Measurements from ENCODE around the gene SYPL1.
A peak's percentile ranks its signal among the peaks of the same experiment; 100 is the strongest.

Gene SYPL1

GRCh38 chr7:106112118-106112971, at the start of gene SYPL1:
Gene SYPL1, minus strand, starts transcription at chr7:106112312. Its CDS starts 104 bp downstream, at chr7:106112208.
- Histone ChIP-seq H3K27me3 (ENCODE audit: control insufficient read depth in 1 of 2, insufficient read depth in 2 of 2, low read length in 2 of 2) (peaks cover 0 to 3% of the 10 kb centered on the region in 2 donors), H3K9ac (ENCODE audit: low read depth in 1 of 2, low read length in 2 of 2) (peak within 1 kb of the TSS; percentile 86 to 89), H3K36me3 (ENCODE audit: control insufficient read depth in 1 of 2, insufficient read depth in 2 of 2, low read length in 2 of 2) (no peaks in the 10 kb centered on the region), H3K4me1 (ENCODE audit: control insufficient read depth in 1 of 2, insufficient read depth in 2 of 2, low read length in 2 of 2) (peaks cover 21 to 26% of the 10 kb centered on the region in 2 donors), H3K9me3 (ENCODE audit: control insufficient read depth in 1 of 2, low read length in 2 of 2) (no peaks in the 10 kb centered on the region), H3K27ac (ENCODE audit: low read depth, low read length) (peak within 1 kb of the TSS; percentile 99), H3K4me3 (ENCODE audit: low read depth in 1 of 2, low read length in 2 of 2) (peak within 1 kb of the TSS; percentile 82 to 87)

- Histone ChIP-seq H3K27me3 (ENCODE audit: control insufficient read depth in 1 of 2, insufficient read depth in 2 of 2, low read length in 2 of 2) (peaks cover 0 to 6% of the 10 kb centered on the region in 2 donors), H3K4me3 (ENCODE audit: low read depth in 1 of 2, low read length in 2 of 2) (no peak overlapping the region), H3K9me3 (ENCODE audit: control insufficient read depth in 1 of 2, low read length in 2 of 2) (no peaks in the 10 kb centered on the region), H3K9ac (ENCODE audit: low read depth in 1 of 2, low read length in 2 of 2) (no peak overlapping the region), H3K36me3 (ENCODE audit: control insufficient read depth in 1 of 2, insufficient read depth in 2 of 2, low read length in 2 of 2) (no peaks in the 10 kb centered on the region), H3K4me1 (ENCODE audit: control insufficient read depth in 1 of 2, insufficient read depth in 2 of 2, low read length in 2 of 2) (peaks cover 15 to 20% of the 10 kb centered on the region in 2 donors), H3K27ac (ENCODE audit: low read depth, low read length) (no peak overlapping the region)
Observed at GRCh38 chr7:106155027-106155426, 42.9 kb upstream of the SYPL1 start.

GRCh38 chr7:106153891-106154449, 41.9 kb upstream of the SYPL1 start:
- H3K36me3 ChIP-seq (ENCODE audit: control insufficient read depth in 1 of 2, insufficient read depth in 2 of 2, low read length in 2 of 2), result no peaks in the 10 kb centered on the region

GRCh38 chr7:106152313-106152665, 40.2 kb upstream of the SYPL1 start:
- Histone ChIP-seq H3K36me3 (ENCODE audit: control insufficient read depth in 1 of 2, insufficient read depth in 2 of 2, low read length in 2 of 2) (no peaks in the 10 kb centered on the region), H3K27me3 (ENCODE audit: control insufficient read depth in 1 of 2, insufficient read depth in 2 of 2, low read length in 2 of 2) (peaks cover 0 to 6% of the 10 kb centered on the region in 2 donors), H3K4me3 (ENCODE audit: low read depth in 1 of 2, low read length in 2 of 2) (no peak overlapping the region), H3K9ac (ENCODE audit: low read depth in 1 of 2, low read length in 2 of 2) (no peak overlapping the region), H3K4me1 (ENCODE audit: control insufficient read depth in 1 of 2, insufficient read depth in 2 of 2, low read length in 2 of 2) (peaks cover 15 to 21% of the 10 kb centered on the region in 2 donors), H3K27ac (ENCODE audit: low read depth, low read length) (no peak overlapping the region), H3K9me3 (ENCODE audit: control insufficient read depth in 1 of 2, low read length in 2 of 2) (no peaks in the 10 kb centered on the region)

More at GRCh38 chr7:106153891-106154449, 41.9 kb upstream of the SYPL1 start:
- Histone ChIP-seq H3K9ac (ENCODE audit: low read depth in 1 of 2, low read length in 2 of 2) (no peak overlapping the region), H3K4me3 (ENCODE audit: low read depth in 1 of 2, low read length in 2 of 2) (no peak overlapping the region), H3K4me1 (ENCODE audit: control insufficient read depth in 1 of 2, insufficient read depth in 2 of 2, low read length in 2 of 2) (peaks cover 15 to 21% of the 10 kb centered on the region in 2 donors), H3K9me3 (ENCODE audit: control insufficient read depth in 1 of 2, low read length in 2 of 2) (no peaks in the 10 kb centered on the region), H3K27ac (ENCODE audit: low read depth, low read length) (no peak overlapping the region), H3K27me3 (ENCODE audit: control insufficient read depth in 1 of 2, insufficient read depth in 2 of 2, low read length in 2 of 2) (peaks cover 0 to 6% of the 10 kb centered on the region in 2 donors)

GRCh38 chr7:106151459-106152312, 39.6 kb upstream of the SYPL1 start:
- no peaks in the 10 kb centered on the region for H3K9me3 ChIP-seq (ENCODE audit: control insufficient read depth in 1 of 2, low read length in 2 of 2)
- no peak overlapping the region for H3K9ac ChIP-seq (ENCODE audit: low read depth in 1 of 2, low read length in 2 of 2)
- no peak overlapping the region for H3K4me3 ChIP-seq (ENCODE audit: low read depth in 1 of 2, low read length in 2 of 2)
- no peak overlapping the region for H3K27ac ChIP-seq (ENCODE audit: low read depth, low read length)
- peaks cover 0 to 6% of the 10 kb centered on the region in 2 donors for H3K27me3 ChIP-seq (ENCODE audit: control insufficient read depth in 1 of 2, insufficient read depth in 2 of 2, low read length in 2 of 2)
- H3K4me1 ChIP-seq (ENCODE audit: control insufficient read depth in 1 of 2, insufficient read depth in 2 of 2, low read length in 2 of 2), result peaks cover 15 to 21% of the 10 kb centered on the region in 2 donors
- no peaks in the 10 kb centered on the region for H3K36me3 ChIP-seq (ENCODE audit: control insufficient read depth in 1 of 2, insufficient read depth in 2 of 2, low read length in 2 of 2)

- Histone ChIP-seq H3K4me3 (ENCODE audit: low read depth in 1 of 2, low read length in 2 of 2) (no peak overlapping the region), H3K9me3 (ENCODE audit: control insufficient read depth in 1 of 2, low read length in 2 of 2) (no peaks in the 10 kb centered on the region), H3K36me3 (ENCODE audit: control insufficient read depth in 1 of 2, insufficient read depth in 2 of 2, low read length in 2 of 2) (no peaks in the 10 kb centered on the region), H3K27ac (ENCODE audit: low read depth, low read length) (no peak overlapping the region), H3K4me1 (ENCODE audit: control insufficient read depth in 1 of 2, insufficient read depth in 2 of 2, low read length in 2 of 2) (no peaks in the 10 kb centered on the region), H3K9ac (ENCODE audit: low read depth in 1 of 2, low read length in 2 of 2) (no peak overlapping the region), H3K27me3 (ENCODE audit: control insufficient read depth in 1 of 2, insufficient read depth in 2 of 2, low read length in 2 of 2) (no peaks in the 10 kb centered on the region)
Observed at GRCh38 chr7:106143711-106144337, 31.7 kb upstream of the SYPL1 start.

- Histone ChIP-seq H3K27me3 (ENCODE audit: control insufficient read depth in 1 of 2, insufficient read depth in 2 of 2, low read length in 2 of 2) (no peaks in the 10 kb centered on the region), H3K36me3 (ENCODE audit: control insufficient read depth in 1 of 2, insufficient read depth in 2 of 2, low read length in 2 of 2) (no peaks in the 10 kb centered on the region), H3K27ac (ENCODE audit: low read depth, low read length) (no peak overlapping the region), H3K4me3 (ENCODE audit: low read depth in 1 of 2, low read length in 2 of 2) (no peak overlapping the region), H3K9me3 (ENCODE audit: control insufficient read depth in 1 of 2, low read length in 2 of 2) (no peaks in the 10 kb centered on the region), H3K4me1 (ENCODE audit: control insufficient read depth in 1 of 2, insufficient read depth in 2 of 2, low read length in 2 of 2) (no peaks in the 10 kb centered on the region), H3K9ac (ENCODE audit: low read depth in 1 of 2, low read length in 2 of 2) (no peak overlapping the region)
Observed at GRCh38 chr7:106142136-106142535, 30.0 kb upstream of the SYPL1 start.

- Histone ChIP-seq H3K9ac (ENCODE audit: low read depth in 1 of 2, low read length in 2 of 2) (no peak overlapping the region), H3K36me3 (ENCODE audit: control insufficient read depth in 1 of 2, insufficient read depth in 2 of 2, low read length in 2 of 2) (no peaks in the 10 kb centered on the region), H3K9me3 (ENCODE audit: control insufficient read depth in 1 of 2, low read length in 2 of 2) (no peaks in the 10 kb centered on the region), H3K27me3 (ENCODE audit: control insufficient read depth in 1 of 2, insufficient read depth in 2 of 2, low read length in 2 of 2) (no peaks in the 10 kb centered on the region), H3K4me3 (ENCODE audit: low read depth in 1 of 2, low read length in 2 of 2) (no peak overlapping the region), H3K4me1 (ENCODE audit: control insufficient read depth in 1 of 2, insufficient read depth in 2 of 2, low read length in 2 of 2) (no peaks in the 10 kb centered on the region), H3K27ac (ENCODE audit: low read depth, low read length) (no peak overlapping the region)
Observed at GRCh38 chr7:106140406-106141173, 28.5 kb upstream of the SYPL1 start.

All from duodenal mucosa (tissue), 2 donors.